ENCODE results near the gene DNASE1L2. TPM values are rescaled to one million over a fixed set of nuclear protein-coding genes. Genes with fewer than 3 reads are reported as not detected.
"Not testable (repeated sequence)": the region's sequence is repeated elsewhere in the genome, so short reads cannot be mapped to it uniquely, and the experiment has no call there.

The DNASE1L2 gene
- total RNA-seq, 1 donor from 2014 or later, result 3.2 TPM

- intact Hi-C loops (cut with micrococcal nuclease), result no loop called here
These were observed 2.0 kb downstream of the DNASE1L2 start for GRCh38 chr16:2238150-2238837.

GRCh38 chr16:2238838-2239675 is 2.8 kb downstream of the DNASE1L2 start:
- intact Hi-C loops (cut with micrococcal nuclease), result no loop called here

- intact Hi-C loops (cut with micrococcal nuclease), result not testable (repeated sequence)
These were observed 4.1 kb downstream of the DNASE1L2 start for GRCh38 chr16:2240331-2240730.

DNA sequence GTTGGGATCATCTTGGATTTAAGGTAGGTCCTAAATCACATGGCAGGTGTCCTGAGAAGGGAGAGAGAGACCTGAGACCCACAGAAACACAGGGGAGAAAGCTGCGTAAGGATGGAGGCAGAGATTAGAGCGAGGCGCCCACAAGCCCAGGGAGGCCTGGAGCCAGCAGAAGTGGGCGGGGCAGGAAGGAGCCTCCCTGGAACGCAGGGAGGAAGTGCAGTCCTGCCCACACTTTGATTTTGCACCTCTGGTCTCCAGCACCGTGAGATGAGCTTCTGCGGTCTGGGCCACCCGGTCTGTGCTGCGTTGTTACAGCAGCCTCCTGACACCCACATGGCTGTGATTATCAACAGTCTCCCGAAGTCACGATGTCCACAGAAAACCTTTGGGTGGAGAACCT is 6.4 kb downstream of the DNASE1L2 start:
- intact Hi-C loops (cut with micrococcal nuclease), result no loop called here

GRCh38 chr16:2243031-2243528 is 6.8 kb downstream of the DNASE1L2 start:
- intact Hi-C loops (cut with micrococcal nuclease), result no loop called here

- intact Hi-C loops (cut with micrococcal nuclease), result no loop called here
These were observed 7.5 kb downstream of the DNASE1L2 start for GRCh38 chr16:2243781-2244180.

DNA sequence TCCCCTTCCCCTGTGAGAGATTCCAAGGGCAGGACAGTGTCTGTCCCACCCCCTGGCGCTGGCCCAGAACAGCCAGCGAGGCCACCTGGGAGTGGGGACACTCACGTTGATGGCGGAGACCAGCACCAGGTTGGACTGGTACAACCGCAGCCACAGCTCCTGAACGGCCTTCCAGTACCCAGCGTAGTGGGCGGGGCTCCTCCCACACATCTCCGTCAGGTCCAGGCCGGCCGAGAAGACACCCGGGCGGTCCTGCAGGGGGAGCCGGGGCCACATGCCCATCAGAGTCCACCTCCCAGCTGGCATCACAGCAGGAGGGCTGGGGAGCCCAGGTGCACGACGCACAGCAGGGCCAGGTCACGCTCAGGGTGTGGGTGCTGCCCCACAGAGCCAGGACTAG is 8.1 kb downstream of the DNASE1L2 start:
- intact Hi-C loops (cut with micrococcal nuclease), result no loop called here

DNA sequence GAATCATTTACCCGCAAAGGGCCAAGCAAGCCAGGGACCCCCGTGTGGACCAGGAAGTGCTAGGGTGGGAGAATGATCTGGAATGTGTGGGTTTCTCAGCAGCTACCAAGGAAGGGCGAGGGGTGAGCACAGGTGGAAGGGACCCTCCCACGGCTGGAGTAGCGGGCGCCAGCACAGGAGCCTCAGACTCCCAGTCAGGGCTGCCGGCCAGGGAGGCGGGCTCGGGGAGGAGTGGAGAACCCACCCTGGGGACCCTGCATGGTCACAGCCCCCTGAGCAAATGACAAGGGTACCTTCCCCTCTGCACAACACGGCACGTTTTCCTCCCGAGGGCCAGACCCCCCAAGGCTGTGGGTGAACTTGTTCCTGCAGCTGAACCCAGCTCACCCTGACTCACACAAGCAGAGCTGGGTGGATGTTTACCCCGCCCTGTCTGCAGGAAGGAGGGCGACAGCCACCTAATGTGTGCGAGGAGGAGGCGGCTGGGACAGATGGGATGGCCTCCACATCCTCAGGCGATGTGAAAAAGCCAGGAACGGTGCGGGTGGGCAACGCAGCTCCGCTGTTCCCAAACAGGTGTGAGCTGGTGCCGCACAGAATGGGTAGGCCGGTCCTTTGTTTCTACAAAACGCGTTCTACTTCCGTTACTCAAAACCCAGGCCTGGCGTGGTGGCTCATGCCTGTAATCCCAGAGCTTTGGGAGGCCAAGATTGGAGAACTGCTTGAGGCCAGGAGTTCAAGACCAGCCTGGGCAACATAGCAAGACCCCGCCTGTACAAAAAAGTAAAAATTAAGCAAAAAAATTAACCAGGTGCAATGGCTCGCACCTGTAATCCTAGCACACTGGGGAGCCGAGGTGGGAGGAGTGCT is 8.9 kb downstream of the DNASE1L2 start:
- intact Hi-C loops (cut with micrococcal nuclease), result no loop called here

DNA sequence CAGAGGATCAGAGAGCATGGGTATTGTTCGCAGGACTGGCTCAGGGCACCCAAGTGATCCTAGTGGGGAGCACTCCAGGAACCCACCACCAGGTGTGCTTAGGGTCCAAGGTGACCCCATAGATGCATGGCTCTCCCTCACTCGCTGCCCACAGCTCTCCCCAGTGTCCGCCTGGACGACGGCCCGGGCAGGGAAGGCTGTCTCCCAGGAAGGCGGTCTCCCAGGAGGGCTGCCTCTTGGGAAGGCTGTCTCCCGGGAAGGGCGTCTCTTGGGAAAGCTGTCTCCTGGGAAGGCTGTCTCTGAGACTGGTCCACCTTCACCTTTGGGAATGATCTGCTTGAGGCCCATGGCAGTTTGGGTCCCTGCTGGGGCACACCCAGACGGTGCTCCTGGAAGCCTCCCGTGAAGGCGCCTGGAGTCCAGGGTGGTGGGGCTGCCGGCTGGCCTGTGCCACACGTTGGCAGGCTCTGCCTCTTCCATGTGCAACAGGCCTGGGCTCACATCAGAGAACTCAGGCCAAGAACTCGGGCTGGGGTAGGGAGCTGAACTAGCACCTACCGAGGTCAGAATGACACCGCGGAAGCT is 10.1 kb downstream of the DNASE1L2 start:
- intact Hi-C loops (cut with micrococcal nuclease), result no loop called here

DNA sequence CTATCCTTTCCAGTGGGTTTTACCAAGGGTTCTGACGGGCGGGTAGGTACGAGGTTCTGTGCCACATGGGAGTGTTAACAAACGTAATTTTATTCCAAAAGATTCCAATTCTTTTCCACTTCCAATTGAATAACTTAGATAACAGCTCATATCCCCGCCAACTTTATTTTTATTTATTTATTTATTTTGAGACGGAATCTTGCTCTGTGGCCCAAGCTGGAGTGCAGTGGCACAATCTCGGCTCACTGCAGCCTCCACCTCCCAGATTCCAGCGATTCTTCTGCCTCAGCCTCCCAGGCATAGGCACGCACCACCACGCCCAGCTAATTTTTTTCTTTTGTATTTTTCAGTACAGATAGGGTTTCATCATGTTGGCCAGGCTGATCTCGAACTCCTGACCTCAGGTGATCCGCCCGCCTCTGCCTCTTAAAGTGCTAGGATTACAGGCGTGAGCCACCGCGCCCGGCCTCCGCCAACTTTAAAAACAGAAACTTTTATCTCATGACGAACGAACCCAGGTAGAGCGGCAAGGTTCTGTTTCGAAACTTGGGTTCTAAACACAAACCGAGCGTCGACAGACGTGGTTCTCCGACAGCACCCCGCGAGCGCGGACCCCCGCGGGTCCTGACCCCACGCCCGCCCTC is 14.5 kb downstream of the DNASE1L2 start:
- intact Hi-C loops (cut with micrococcal nuclease), result loop anchor here (1.0 to 5.0 kb wide), 6 partner anchors 18 to 252 kb away; partner anchors contain the start of genes E4F1, RNPS1 and TRAF7

- intact Hi-C loops (cut with micrococcal nuclease), result loop anchor here (1.0 to 5.0 kb wide), 6 partner anchors 17 to 251 kb away; partner anchors contain the start of genes E4F1, RNPS1 and TRAF7
These were observed 15.3 kb downstream of the DNASE1L2 start, which contains the start of gene ECI1 for GRCh38 chr16:2251296-2252111. ECI1 (minus strand) TSS chr16:2251587; CDS start chr16:2251566, 21 bp downstream.

- intact Hi-C loops (cut with micrococcal nuclease), result loop anchor here (5.0 kb wide), 3 partner anchors 95 to 250 kb away; partner anchors contain the start of gene TRAF7
These were observed 16.5 kb downstream of the DNASE1L2 start for GRCh38 chr16:2252806-2253148.

DNA sequence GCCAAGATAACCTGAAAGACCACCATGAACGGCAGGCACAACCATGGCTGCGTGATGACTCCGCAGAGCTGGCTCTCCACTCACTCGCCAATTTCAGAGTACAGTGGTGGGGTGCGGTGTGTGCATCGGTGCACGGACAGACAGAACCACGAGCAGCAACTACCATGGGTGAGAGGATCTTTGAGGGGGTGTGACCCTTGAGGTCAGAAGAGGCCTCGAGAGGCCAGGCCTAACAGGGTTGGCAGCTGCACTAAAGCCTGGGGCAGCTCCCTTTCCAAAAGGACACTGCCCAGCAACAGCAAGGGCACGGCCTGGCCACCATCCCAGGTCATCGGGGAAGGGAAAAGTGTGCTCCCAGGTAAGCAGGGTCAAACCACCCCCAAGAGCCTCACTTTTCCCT is 17.0 kb downstream of the DNASE1L2 start:
- intact Hi-C loops (cut with micrococcal nuclease), result loop anchor here (5.0 kb wide), 3 partner anchors 96 to 249 kb away; partner anchors contain the start of gene TRAF7

- intact Hi-C loops (cut with micrococcal nuclease), result no loop called here
These were observed 20.4 kb downstream of the DNASE1L2 start for GRCh38 chr16:2256531-2257140.

DNA sequence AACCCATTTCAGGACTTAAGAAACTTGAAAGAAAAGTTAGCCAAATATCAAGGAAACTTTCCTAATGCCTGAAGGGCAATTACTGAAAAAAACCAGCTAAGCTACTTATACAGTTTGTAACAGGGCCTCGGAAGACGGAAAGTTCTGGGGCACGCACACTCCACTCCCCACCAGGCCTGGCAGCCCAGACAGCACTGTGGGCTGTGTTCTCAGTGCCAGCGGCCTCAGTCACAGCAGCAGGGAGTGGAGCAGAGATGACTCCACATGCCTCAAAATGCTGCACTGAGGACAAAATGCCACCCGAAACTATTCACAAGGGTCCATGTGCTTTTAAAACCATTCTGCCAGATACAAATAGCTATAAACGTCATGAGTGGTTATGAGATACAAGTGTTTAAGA is 21.5 kb downstream of the DNASE1L2 start:
- intact Hi-C loops (cut with micrococcal nuclease), result no loop called here

GRCh38 chr16:2258530-2258929 is 22.3 kb downstream of the DNASE1L2 start:
- intact Hi-C loops (cut with micrococcal nuclease), result not testable (repeated sequence)

GRCh38 chr16:2260250-2260649 is 24.0 kb downstream of the DNASE1L2 start:
- intact Hi-C loops (cut with micrococcal nuclease), result no loop called here

DNA sequence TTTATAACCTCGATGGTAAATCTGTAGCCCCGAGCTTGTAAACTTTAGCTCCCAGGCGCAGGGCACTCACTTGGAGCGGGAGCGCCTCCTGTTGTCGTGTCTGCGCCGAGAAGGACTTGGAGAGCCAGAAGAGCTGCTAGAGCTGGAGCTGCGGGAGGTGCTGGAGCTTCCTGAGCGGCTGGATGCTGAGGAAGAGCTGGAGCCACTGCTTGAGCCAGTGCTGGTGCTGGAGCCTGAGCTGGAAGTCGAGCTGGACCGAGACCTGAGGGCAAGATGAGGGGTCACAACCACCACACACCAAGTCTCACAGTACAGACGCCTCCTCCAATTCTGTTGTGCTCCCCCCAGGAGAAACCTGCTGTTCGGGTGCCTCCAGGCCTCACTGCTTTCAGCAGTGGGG is 26.8 kb downstream of the DNASE1L2 start:
- intact Hi-C loops (cut with micrococcal nuclease), result not testable (repeated sequence)

DNA sequence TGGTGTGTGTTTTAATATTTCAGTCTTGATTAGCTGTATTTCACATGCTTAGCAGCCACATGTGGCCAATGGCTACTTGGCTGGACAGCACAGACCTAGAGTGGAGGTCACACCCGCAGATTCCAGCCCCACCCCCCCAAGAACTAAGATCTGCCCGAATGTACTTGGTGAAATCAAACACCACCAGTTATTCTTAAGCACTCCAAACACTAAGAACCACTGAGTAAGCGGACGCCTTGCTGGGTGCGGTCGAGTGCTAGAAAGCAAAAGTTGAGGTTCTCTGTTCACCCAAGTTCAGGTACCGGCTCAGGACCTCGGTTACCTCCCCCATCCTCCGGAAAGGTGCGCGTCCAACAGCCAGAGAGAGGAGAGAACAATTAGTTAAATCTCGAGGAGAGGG is 30.6 kb downstream of the DNASE1L2 start:
- intact Hi-C loops (cut with micrococcal nuclease), result loop anchor here (5.0 kb wide), 1 partner anchor 220 kb away; the partner anchor contains the start of genes NTHL1 and TSC2
